ENCODE measurements around the gene HEG1.

GRCh38 chr3:124969190-124969589, 86.6 kb downstream of the HEG1 start:
- TF ChIP-seq POLR2A (IDR thresholded peaks at IDR 0.05; ENCODE audit: low read depth, low read length) (no peak), POLR2AphosphoS5 (IDR thresholded peaks at IDR 0.05; ENCODE audit: low read depth, low read length) (no peak), PAX5 (IDR thresholded peaks at IDR 0.05; ENCODE audit: insufficient read depth, low read length, severe bottlenecking) (no peak)

All from GM12891 (cell line).